HEK293 (cell line): Measurements from ENCODE around the gene KEAP1.

Experiments
- CTCF ChIA-PET: fragments of 350-600 bp; formaldehyde crosslinking; extraction: SDS; loops from one replicate; lab custom pipeline; 2021; ENCODE audit warnings: antibody characterized with exemption; lab: Yijun Ruan, JAX
- POLR2A ChIA-PET: fragments of 300-600 bp; formaldehyde crosslinking; extraction: SDS; loops from one replicate; lab custom pipeline; 2020; ENCODE audit warnings: antibody characterized with exemption, inconsistent platforms; lab: Yijun Ruan, JAX
- H3K27ac ChIP-seq: fragments of 200-500 bp; sonication (Bioruptor generic); 2 replicates; pipeline ENCODE4 v1.5.1; 2014; ENCODE audit warnings: low read depth, low read length, control low read depth, inconsistent platforms; ENCODE audit errors: extremely low read depth
- H3K36me3 ChIP-seq, 2 experiments: fragments of 200-500 bp in 1 of 2; sonication (Bioruptor generic) in 1 of 2; 1 replicate in 1 of 2; 2 replicates in 1 of 2; pipeline ENCODE4 v1.5.1; 2014 to 2017; ENCODE audit warnings: inconsistent platforms in 2 of 2, low read length in 2 of 2; ENCODE audit not compliant: control insufficient read depth in 2 of 2, insufficient read depth in 1 of 2
- H3K4me1 ChIP-seq: fragments of 200-500 bp; sonication (Bioruptor generic); 2 replicates; pipeline ENCODE4 v1.5.1; 2014; ENCODE audit warnings: mild to moderate bottlenecking, low read length, inconsistent platforms; ENCODE audit not compliant: control insufficient read depth, insufficient read depth
- H3K4me3 ChIP-seq: 2 replicates; pipeline ENCODE4 v1.5.1; 2011; ENCODE audit warnings: low read depth, mild to moderate bottlenecking, control low read depth, low read length, moderate library complexity
- H3K9me3 ChIP-seq: fragments of 200-500 bp; sonication (Bioruptor generic); 2 replicates; pipeline ENCODE4 v1.5.1; 2014; ENCODE audit warnings: low read depth, low read length, inconsistent platforms; ENCODE audit not compliant: control insufficient read depth, insufficient read depth
- CTCF ChIP-seq: fragments of 450-650 bp; formaldehyde crosslinking; IDR thresholded peaks from 2 replicates; pipeline ENCODE4 v1.5.1; 2016; ENCODE audit warnings: missing biosample characterization, missing genetic modification characterization
- GLI2 ChIP-seq: fragments of 450-650 bp; formaldehyde crosslinking; IDR thresholded peaks from 2 replicates; pipeline ENCODE4; 2017; ENCODE audit warnings: missing biosample characterization, missing genetic modification characterization, low read depth, borderline replicate concordance
- HOXC10 ChIP-seq: sonication (generic); formaldehyde crosslinking; IDR thresholded peaks from 2 replicates; pipeline ENCODE4 v1.8.1; 2023; ENCODE audit warnings: mild to moderate bottlenecking, missing genetic modification reagents
- PRDM2 ChIP-seq: fragments of 450-650 bp; formaldehyde crosslinking; IDR thresholded peaks from 2 replicates; pipeline ENCODE4 v1.5.1; 2016; ENCODE audit warnings: missing biosample characterization, missing genetic modification characterization, borderline replicate concordance
- ZBTB1 ChIP-seq: fragments of 450-650 bp; formaldehyde crosslinking; IDR thresholded peaks from 2 replicates; pipeline ENCODE4 v1.5.1; 2016; ENCODE audit warnings: missing biosample characterization, missing genetic modification characterization
- ZBTB10 ChIP-seq: fragments of 450-650 bp; formaldehyde crosslinking; IDR thresholded peaks from 2 replicates; pipeline ENCODE4 v1.5.1; 2016; ENCODE audit warnings: missing biosample characterization, missing genetic modification characterization
- ZBTB17 ChIP-seq: fragments of 450-650 bp; formaldehyde crosslinking; IDR thresholded peaks from 2 replicates; pipeline ENCODE4 v1.5.1; 2016; ENCODE audit warnings: missing biosample characterization, missing genetic modification characterization
- ZFHX2 ChIP-seq: fragments of 450-650 bp; formaldehyde crosslinking; conservative IDR thresholded peaks from 2 replicates; pipeline ENCODE4 v1.5.1; 2016; ENCODE audit warnings: missing biosample characterization, missing genetic modification characterization
- ZFP41 ChIP-seq: fragments of 450-650 bp; formaldehyde crosslinking; IDR thresholded peaks from 2 replicates; pipeline ENCODE4 v1.5.1; 2016; ENCODE audit warnings: missing biosample characterization, missing genetic modification characterization, borderline replicate concordance
- ZIC2 ChIP-seq: fragments of 450-650 bp; formaldehyde crosslinking; IDR thresholded peaks from 2 replicates; pipeline ENCODE4 v1.5.1; 2016; ENCODE audit warnings: missing biosample characterization, missing genetic modification characterization
- ZNF169 ChIP-seq: fragments of 450-650 bp; formaldehyde crosslinking; IDR thresholded peaks from 2 replicates; pipeline ENCODE4 v1.5.1; 2016; ENCODE audit warnings: missing biosample characterization, missing genetic modification characterization
- ZNF211 ChIP-seq: fragments of 450-650 bp; formaldehyde crosslinking; IDR thresholded peaks from 2 replicates; pipeline ENCODE4 v1.5.1; 2016; ENCODE audit warnings: low read depth, missing biosample characterization, missing genetic modification characterization
- ZNF292 ChIP-seq: fragments of 450-650 bp; formaldehyde crosslinking; IDR thresholded peaks from 2 replicates; pipeline ENCODE4 v1.5.1; 2016; ENCODE audit warnings: low read depth, missing biosample characterization, missing genetic modification characterization, borderline replicate concordance
- ZNF514 ChIP-seq: fragments of 450-650 bp; formaldehyde crosslinking; IDR thresholded peaks from 2 replicates; pipeline ENCODE4 v1.5.1; 2016; ENCODE audit warnings: missing biosample characterization, missing genetic modification characterization
- ZNF549 ChIP-seq: fragments of 450-650 bp; IDR thresholded peaks from 2 replicates; pipeline ENCODE4 v1.5.1; 2018; ENCODE audit warnings: missing biosample characterization, missing genetic modification characterization, mild to moderate bottlenecking, inconsistent platforms, moderate library complexity
- ZNF561 ChIP-seq: fragments of 450-650 bp; IDR thresholded peaks from 2 replicates; pipeline ENCODE4 v1.5.1; 2018; ENCODE audit warnings: missing biosample characterization, missing genetic modification characterization, borderline replicate concordance
- ZNF585B ChIP-seq: fragments of 450-650 bp; formaldehyde crosslinking; IDR thresholded peaks from 2 replicates; pipeline ENCODE4 v1.5.1; 2016; ENCODE audit warnings: missing biosample characterization, missing genetic modification characterization
- ZNF629 ChIP-seq: fragments of 450-650 bp; formaldehyde crosslinking; IDR thresholded peaks from 2 replicates; pipeline ENCODE4 v1.5.1; 2017; ENCODE audit warnings: missing biosample characterization, missing genetic modification characterization
- ZNF660 ChIP-seq: fragments of 450-650 bp; IDR thresholded peaks from 2 replicates; pipeline ENCODE4 v1.5.1; 2018; ENCODE audit warnings: missing biosample characterization, mild to moderate bottlenecking, missing genetic modification characterization
- ZNF777 ChIP-seq: fragments of 450-650 bp; formaldehyde crosslinking; IDR thresholded peaks from 2 replicates; pipeline ENCODE4 v1.5.1; 2017; ENCODE audit warnings: missing biosample characterization, missing genetic modification characterization, borderline replicate concordance
- ZNF791 ChIP-seq: fragments of 450-650 bp; formaldehyde crosslinking; IDR thresholded peaks from 2 replicates; pipeline ENCODE4 v1.5.1; 2016; ENCODE audit warnings: missing biosample characterization, missing genetic modification characterization
- TF ChIP-seq, protein P1 (sequence below): fragments of 450-650 bp; formaldehyde crosslinking; IDR thresholded peaks from 2 replicates; pipeline ENCODE4 v1.5.1; 2016; ENCODE audit warnings: missing biosample characterization, missing genetic modification characterization
- TF ChIP-seq, protein P2 (sequence below): fragments of 450-650 bp; formaldehyde crosslinking; IDR thresholded peaks from 2 replicates; pipeline ENCODE4 v1.5.1; 2016; ENCODE audit warnings: missing biosample characterization, missing genetic modification characterization
- TF ChIP-seq, protein P3 (sequence below): fragments of 450-650 bp; formaldehyde crosslinking; IDR thresholded peaks from 2 replicates; pipeline ENCODE4 v1.5.1; 2017; ENCODE audit warnings: missing biosample characterization, mild to moderate bottlenecking, missing genetic modification characterization, moderate library complexity

Gene KEAP1

GRCh38 chr19:10502524-10503001 lies 593 bp downstream of the KEAP1 start:
- CTCF ChIA-PET: no interaction called here
- Histone ChIP-seq H3K4me1 (peaks cover 4% of the 10 kb centered on the region; the same call in 1 of the 2 replicates), H3K4me3 (peak overlapping the region; percentile 85), H3K27ac (peak overlapping the region; percentile 94), H3K36me3 (peaks cover 9 to 26% of the 10 kb centered on the region in 2 experiments; a peak in 2 of 3 replicates), H3K9me3 (no peaks in the 10 kb centered on the region)
- POLR2A ChIA-PET: interaction anchor here (0.6 to 0.7 kb wide), 4 partner anchors 24 to 248 kb away, joined by 3 to 4 read pairs (median 4); partner anchors contain the start of gene CDKN2D
- no peak; the same call in 1 of the 2 replicates for TF ChIP-seq ZNF777 (tag by site-specific recombination)
- TF ChIP-seq, protein P1, sequence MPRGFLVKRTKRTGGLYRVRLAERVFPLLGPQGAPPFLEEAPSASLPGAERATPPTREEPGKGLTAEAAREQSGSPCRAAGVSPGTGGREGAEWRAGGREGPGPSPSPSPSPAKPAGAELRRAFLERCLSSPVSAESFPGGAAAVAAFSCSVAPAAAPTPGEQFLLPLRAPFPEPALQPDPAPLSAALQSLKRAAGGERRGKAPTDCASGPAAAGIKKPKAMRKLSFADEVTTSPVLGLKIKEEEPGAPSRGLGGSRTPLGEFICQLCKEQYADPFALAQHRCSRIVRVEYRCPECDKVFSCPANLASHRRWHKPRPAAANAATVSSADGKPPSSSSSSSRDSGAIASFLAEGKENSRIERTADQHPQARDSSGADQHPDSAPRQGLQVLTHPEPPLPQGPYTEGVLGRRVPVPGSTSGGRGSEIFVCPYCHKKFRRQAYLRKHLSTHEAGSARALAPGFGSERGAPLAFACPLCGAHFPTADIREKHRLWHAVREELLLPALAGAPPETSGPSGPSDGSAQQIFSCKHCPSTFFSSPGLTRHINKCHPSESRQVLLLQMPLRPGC (tag by site-specific recombination): peak; percentile 9; the same call in 1 of the 2 replicates
- no peak for TF ChIP-seq ZNF585B (tag by site-specific recombination)
- TF ChIP-seq ZNF660 (tag by site-specific recombination): peak; percentile 87
- peak; percentile 69; the same call in 1 of the 2 replicates for TF ChIP-seq CTCF (tag by site-specific recombination)
- no peak for TF ChIP-seq ZBTB1 (tag by site-specific recombination)
- 0 out of 2 replicates have a peak, but pooled peaks have one; percentile 16 for TF ChIP-seq GLI2 (tag by site-specific recombination)
- TF ChIP-seq ZNF169 (tag by site-specific recombination): no peak
- TF ChIP-seq ZIC2: peak; percentile 91
- TF ChIP-seq HOXC10 (CRISPR knock-in tag): peak; percentile 94; the same call in 1 of the 2 replicates
- TF ChIP-seq ZNF292 (tag by site-specific recombination): no peak
- TF ChIP-seq, protein P2, sequence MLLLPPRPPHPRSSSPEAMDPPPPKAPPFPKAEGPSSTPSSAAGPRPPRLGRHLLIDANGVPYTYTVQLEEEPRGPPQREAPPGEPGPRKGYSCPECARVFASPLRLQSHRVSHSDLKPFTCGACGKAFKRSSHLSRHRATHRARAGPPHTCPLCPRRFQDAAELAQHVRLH (tag by site-specific recombination): no peak
- peak; percentile 73; the same call in 1 of the 2 replicates for TF ChIP-seq ZNF561
- TF ChIP-seq ZBTB17: no peak
- no peak for TF ChIP-seq ZNF549 (tag by site-specific recombination)
- TF ChIP-seq ZFP41 (tag by site-specific recombination): no peak
- TF ChIP-seq, protein P3, sequence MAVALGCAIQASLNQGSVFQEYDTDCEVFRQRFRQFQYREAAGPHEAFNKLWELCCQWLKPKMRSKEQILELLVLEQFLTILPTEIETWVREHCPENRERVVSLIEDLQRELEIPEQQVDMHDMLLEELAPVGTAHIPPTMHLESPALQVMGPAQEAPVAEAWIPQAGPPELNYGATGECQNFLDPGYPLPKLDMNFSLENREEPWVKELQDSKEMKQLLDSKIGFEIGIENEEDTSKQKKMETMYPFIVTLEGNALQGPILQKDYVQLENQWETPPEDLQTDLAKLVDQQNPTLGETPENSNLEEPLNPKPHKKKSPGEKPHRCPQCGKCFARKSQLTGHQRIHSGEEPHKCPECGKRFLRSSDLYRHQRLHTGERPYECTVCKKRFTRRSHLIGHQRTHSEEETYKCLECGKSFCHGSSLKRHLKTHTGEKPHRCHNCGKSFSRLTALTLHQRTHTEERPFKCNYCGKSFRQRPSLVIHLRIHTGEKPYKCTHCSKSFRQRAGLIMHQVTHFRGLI (tag by site-specific recombination): peak; percentile 72; the same call in 1 of the 2 replicates
- TF ChIP-seq ZNF629 (tag by site-specific recombination): peak; percentile 43; the same call in 1 of the 2 replicates
- peak; percentile 92 for TF ChIP-seq ZFHX2 (tag by site-specific recombination)
- TF ChIP-seq PRDM2 (tag by site-specific recombination): no peak
- no peak for TF ChIP-seq ZNF514 (tag by site-specific recombination)
- no peak for TF ChIP-seq ZNF791 (tag by site-specific recombination)
- 0 out of 2 replicates have a peak, but pooled peaks have one; percentile 11 for TF ChIP-seq ZBTB10 (tag by site-specific recombination)
- no peak for TF ChIP-seq ZNF211
